ENCODE measurements around the gene EGFL8. TPM values are rescaled to one million over a fixed set of nuclear protein-coding genes. Genes with fewer than 3 reads are reported as not detected.
"Not testable (repeated sequence)": the region's sequence is repeated elsewhere in the genome, so short reads cannot be mapped to it uniquely, and the experiment has no call there.

Gene EGFL8
- total and polyA plus RNA-seq, 9 donors = 11.8 to 47.3 (median 36.7) TPM

DNA sequence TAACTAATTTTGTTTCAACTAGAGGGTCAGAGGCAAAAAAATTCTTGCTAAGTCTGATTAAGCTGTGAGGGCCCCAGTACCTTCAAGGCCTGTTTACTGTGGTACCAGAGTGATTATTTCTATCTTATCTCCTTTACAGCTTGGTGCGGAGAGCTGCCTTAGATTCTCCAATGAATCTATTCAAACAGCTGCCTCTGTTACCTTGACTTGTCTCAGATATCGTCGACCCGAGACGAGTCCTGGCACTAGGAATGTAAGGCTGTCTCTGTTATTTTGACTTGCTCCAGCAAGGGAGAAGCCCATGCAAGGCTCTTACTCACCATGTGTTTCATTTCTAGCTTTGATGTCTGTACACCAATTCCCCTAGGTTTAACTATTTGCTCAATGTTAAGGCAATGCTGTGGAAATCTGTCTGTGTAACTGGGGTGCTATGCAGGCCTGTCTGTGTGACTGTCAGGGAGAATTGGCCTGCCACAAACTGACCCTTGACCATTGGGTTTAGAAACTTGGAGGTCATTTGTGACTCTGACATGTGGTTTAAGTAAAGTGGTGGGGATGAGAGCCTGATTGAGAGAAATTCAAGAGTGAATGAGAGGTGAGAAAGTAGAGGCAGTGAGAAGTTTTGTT lies 23.9 kb upstream of the EGFL8 start:
- no peak overlapping the region for H3K4me3 ChIP-seq
- peak overlapping the region; percentile 37 to 84 for H3K27ac ChIP-seq
- H3K9me3 ChIP-seq = no peaks in the 10 kb centered on the region
- peaks cover 15% of the 10 kb centered on the region for H3K4me1 ChIP-seq (ENCODE audit: insufficient read depth)
- DNase-seq = peak in 1 of 5 donors; percentile 48
- WGBS, 3 donors = 6 to 15% (median 12%) methylated on average over 5 of the region's 5 CpGs
- H3K27me3 ChIP-seq = no peaks in the 10 kb centered on the region
- no peak for TF ChIP-seq EP300 (IDR thresholded peaks at IDR 0.05)
- H3K36me3 ChIP-seq = no peaks in the 10 kb centered on the region
- intact Hi-C loops (cut with DNase I) = no loop called here

- H3K27me3 ChIP-seq; H3K27ac ChIP-seq; DNase-seq; H3K4me3 ChIP-seq; H3K36me3 ChIP-seq; H3K4me1 ChIP-seq (ENCODE audit: insufficient read depth); H3K9me3 ChIP-seq; intact Hi-C loops (cut with DNase I): not testable (repeated sequence)
- WGBS, 3 donors = 57 to 68% (median 66%) methylated on average over 7 of the region's 7 CpGs
Observed at GRCh38 chr6:32144238-32144637, 20.2 kb upstream of the EGFL8 start.

- intact Hi-C loops (cut with DNase I) = no loop called here
- Histone ChIP-seq H3K27me3 (no peaks in the 10 kb centered on the region), H3K4me3 (no peak overlapping the region), H3K9me3 (no peaks in the 10 kb centered on the region), H3K36me3 (no peaks in the 10 kb centered on the region), H3K27ac (peak overlapping the region in 1 of 2 donors; percentile 32), H3K4me1 (ENCODE audit: insufficient read depth) (no peaks in the 10 kb centered on the region)
- no peak for DNase-seq
- no peak for TF ChIP-seq EP300 (IDR thresholded peaks at IDR 0.05)
- TF ChIP-seq, protein P1, sequence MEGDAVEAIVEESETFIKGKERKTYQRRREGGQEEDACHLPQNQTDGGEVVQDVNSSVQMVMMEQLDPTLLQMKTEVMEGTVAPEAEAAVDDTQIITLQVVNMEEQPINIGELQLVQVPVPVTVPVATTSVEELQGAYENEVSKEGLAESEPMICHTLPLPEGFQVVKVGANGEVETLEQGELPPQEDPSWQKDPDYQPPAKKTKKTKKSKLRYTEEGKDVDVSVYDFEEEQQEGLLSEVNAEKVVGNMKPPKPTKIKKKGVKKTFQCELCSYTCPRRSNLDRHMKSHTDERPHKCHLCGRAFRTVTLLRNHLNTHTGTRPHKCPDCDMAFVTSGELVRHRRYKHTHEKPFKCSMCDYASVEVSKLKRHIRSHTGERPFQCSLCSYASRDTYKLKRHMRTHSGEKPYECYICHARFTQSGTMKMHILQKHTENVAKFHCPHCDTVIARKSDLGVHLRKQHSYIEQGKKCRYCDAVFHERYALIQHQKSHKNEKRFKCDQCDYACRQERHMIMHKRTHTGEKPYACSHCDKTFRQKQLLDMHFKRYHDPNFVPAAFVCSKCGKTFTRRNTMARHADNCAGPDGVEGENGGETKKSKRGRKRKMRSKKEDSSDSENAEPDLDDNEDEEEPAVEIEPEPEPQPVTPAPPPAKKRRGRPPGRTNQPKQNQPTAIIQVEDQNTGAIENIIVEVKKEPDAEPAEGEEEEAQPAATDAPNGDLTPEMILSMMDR (IDR thresholded peaks at IDR 0.05) = no peak
- no peak for TF ChIP-seq POLR2A (IDR thresholded peaks at IDR 0.05)
- WGBS, 3 donors = 10 to 34% (median 21%) methylated on average over 1 of the region's 1 CpG
Observed at GRCh38 chr6:32146287-32146686, 18.1 kb upstream of the EGFL8 start.

GRCh38 chr6:32146687-32147086 lies 17.7 kb upstream of the EGFL8 start:
- H3K27me3 ChIP-seq = no peaks in the 10 kb centered on the region
- no peak for DNase-seq
- peak overlapping the region in 1 of 2 donors; percentile 32 for H3K27ac ChIP-seq
- no peak overlapping the region for H3K4me3 ChIP-seq
- intact Hi-C loops (cut with DNase I) = no loop called here
- TF ChIP-seq, protein P1 (IDR thresholded peaks at IDR 0.05) = no peak
- no peak for TF ChIP-seq EP300 (IDR thresholded peaks at IDR 0.05)
- TF ChIP-seq POLR2A (IDR thresholded peaks at IDR 0.05) = no peak
- no peaks in the 10 kb centered on the region for H3K36me3 ChIP-seq
- H3K9me3 ChIP-seq = no peaks in the 10 kb centered on the region
- no peaks in the 10 kb centered on the region for H3K4me1 ChIP-seq (ENCODE audit: insufficient read depth)
- WGBS, 3 donors = 17 to 20% (median 19%) methylated on average over 4 of the region's 4 CpGs

- Histone ChIP-seq H3K4me1 (ENCODE audit: insufficient read depth) (peaks cover 3% of the 10 kb centered on the region), H3K27ac (no peak overlapping the region), H3K27me3 (no peaks in the 10 kb centered on the region), H3K36me3 (no peaks in the 10 kb centered on the region), H3K4me3 (no peak overlapping the region), H3K9me3 (no peaks in the 10 kb centered on the region)
- intact Hi-C loops (cut with DNase I) = no loop called here
- no peak for TF ChIP-seq EP300 (IDR thresholded peaks at IDR 0.05)
- TF ChIP-seq, protein P1 (IDR thresholded peaks at IDR 0.05) = no peak
- TF ChIP-seq POLR2A (IDR thresholded peaks at IDR 0.05) = no peak
- no peak for DNase-seq
- WGBS, 3 donors = 85 to 94% (median 89%) methylated on average over 4 of the region's 4 CpGs
Observed at GRCh38 chr6:32147401-32148132, 16.8 kb upstream of the EGFL8 start.

Measured in ovary (tissue), 9 donors.